HUES48 (cell line): ENCODE measurements around the gene SSNA1.

Source experiments
- H3K27ac ChIP-seq: one replicate; pipeline ENCODE4 v1.7.0; 2013; ENCODE audit warnings: low read depth, low read length, inconsistent platforms
- H3K27me3 ChIP-seq: 2 replicates; pipeline ENCODE4 v1.6.1; 2013; ENCODE audit warnings: mild to moderate bottlenecking, low read length; ENCODE audit not compliant: control insufficient read depth, insufficient read depth
- H3K36me3 ChIP-seq: 2 replicates; pipeline ENCODE4 v1.6.1; 2013; ENCODE audit warnings: low read length; ENCODE audit not compliant: control insufficient read depth, insufficient read depth
- H3K4me1 ChIP-seq: 2 replicates; pipeline ENCODE4 v1.6.1; 2013; ENCODE audit warnings: mild to moderate bottlenecking, low read length; ENCODE audit not compliant: control insufficient read depth, insufficient read depth
- H3K4me3 ChIP-seq: 2 replicates; pipeline ENCODE4 v1.5.1; 2013; ENCODE audit warnings: mild to moderate bottlenecking, low read depth, low read length
- H3K9ac ChIP-seq: 2 replicates; pipeline ENCODE4 v1.6.1; 2013; ENCODE audit warnings: mild to moderate bottlenecking, low read depth, low read length, moderate library complexity
- H3K9me3 ChIP-seq: 2 replicates; pipeline ENCODE4 v1.6.1; 2013; ENCODE audit warnings: low read length; ENCODE audit not compliant: control insufficient read depth, insufficient read depth

Gene SSNA1

GRCh38 chr9:137171149-137171900, 17.2 kb upstream of the SSNA1 start:
- Histone ChIP-seq H3K9ac (no peak overlapping the region), H3K27me3 (peaks cover 82% of the 10 kb centered on the region), H3K4me1 (no peaks in the 10 kb centered on the region; the same call in 1 of the 2 replicates)

GRCh38 chr9:137172901-137173795, 15.3 kb upstream of the SSNA1 start:
- no peak overlapping the region for H3K4me3 ChIP-seq
- H3K4me1 ChIP-seq: no peaks in the 10 kb centered on the region; the same call in 1 of the 2 replicates

More at GRCh38 chr9:137171149-137171900, 17.2 kb upstream of the SSNA1 start:
- Histone ChIP-seq H3K9me3 (no peaks in the 10 kb centered on the region), H3K36me3 (no peaks in the 10 kb centered on the region), H3K27ac (no peak overlapping the region), H3K4me3 (no peak overlapping the region)

GRCh38 chr9:137173796-137174664, 14.4 kb upstream of the SSNA1 start:
- Histone ChIP-seq H3K9ac (no peak overlapping the region), H3K9me3 (no peaks in the 10 kb centered on the region), H3K4me1 (no peaks in the 10 kb centered on the region; the same call in 1 of the 2 replicates)

More at GRCh38 chr9:137172901-137173795, 15.3 kb upstream of the SSNA1 start:
- Histone ChIP-seq H3K9ac (no peak overlapping the region), H3K36me3 (0 out of 2 replicates have a peak, but pooled peaks cover under 1% of the 10 kb centered on the region), H3K27me3 (peaks cover 63% of the 10 kb centered on the region), H3K9me3 (no peaks in the 10 kb centered on the region), H3K27ac (no peak overlapping the region)

GRCh38 chr9:137174722-137175293, 13.7 kb upstream of the SSNA1 start:
- H3K9me3 ChIP-seq: no peaks in the 10 kb centered on the region
- no peak overlapping the region for H3K27ac ChIP-seq
- H3K36me3 ChIP-seq: peaks cover 10% of the 10 kb centered on the region
- H3K4me1 ChIP-seq: no peaks in the 10 kb centered on the region; the same call in 1 of the 2 replicates
- no peak overlapping the region for H3K9ac ChIP-seq
- peaks cover 47% of the 10 kb centered on the region for H3K27me3 ChIP-seq
- no peak overlapping the region for H3K4me3 ChIP-seq

More at GRCh38 chr9:137173796-137174664, 14.4 kb upstream of the SSNA1 start:
- H3K4me3 ChIP-seq: no peak overlapping the region
- peaks cover 54% of the 10 kb centered on the region for H3K27me3 ChIP-seq
- 0 out of 2 replicates have a peak, but pooled peaks cover 5% of the 10 kb centered on the region for H3K36me3 ChIP-seq
- H3K27ac ChIP-seq: no peak overlapping the region

- Histone ChIP-seq H3K4me3 (no peak overlapping the region), H3K36me3 (peaks cover 15% of the 10 kb centered on the region), H3K9me3 (no peaks in the 10 kb centered on the region), H3K4me1 (no peaks in the 10 kb centered on the region; the same call in 1 of the 2 replicates), H3K9ac (no peak overlapping the region), H3K27me3 (peaks cover 40% of the 10 kb centered on the region), H3K27ac (no peak overlapping the region)
Measured at GRCh38 chr9:137175345-137175961, 13.0 kb upstream of the SSNA1 start.

GRCh38 chr9:137176302-137177182, 11.9 kb upstream of the SSNA1 start:
- Histone ChIP-seq H3K9me3 (no peaks in the 10 kb centered on the region), H3K4me1 (no peaks in the 10 kb centered on the region; the same call in 1 of the 2 replicates), H3K27ac (no peak overlapping the region), H3K9ac (no peak overlapping the region), H3K27me3 (peaks cover 29% of the 10 kb centered on the region; the same call in 1 of the 2 replicates), H3K4me3 (no peak overlapping the region), H3K36me3 (peaks cover 26% of the 10 kb centered on the region)

- Histone ChIP-seq H3K4me3 (no peak overlapping the region), H3K27ac (no peak overlapping the region), H3K27me3 (peaks cover 18% of the 10 kb centered on the region; the same call in 1 of the 2 replicates), H3K9ac (no peak overlapping the region), H3K36me3 (peaks cover 39% of the 10 kb centered on the region), H3K4me1 (no peaks in the 10 kb centered on the region; the same call in 1 of the 2 replicates), H3K9me3 (no peaks in the 10 kb centered on the region)
Measured at GRCh38 chr9:137178201-137178938, 10.1 kb upstream of the SSNA1 start.

- H3K9ac ChIP-seq: no peak overlapping the region
- H3K27me3 ChIP-seq: peaks cover 11% of the 10 kb centered on the region; the same call in 1 of the 2 replicates
- H3K4me3 ChIP-seq: no peak overlapping the region
- no peaks in the 10 kb centered on the region for H3K9me3 ChIP-seq
- no peaks in the 10 kb centered on the region; the same call in 1 of the 2 replicates for H3K4me1 ChIP-seq
- H3K36me3 ChIP-seq: peaks cover 46% of the 10 kb centered on the region
- H3K27ac ChIP-seq: no peak overlapping the region
Measured at GRCh38 chr9:137178939-137179630, 9.4 kb upstream of the SSNA1 start.
